ENCODE measurements around the gene CDH13.

Gene CDH13

GRCh38 chr16:83301971-83302370 lies 675.2 kb downstream of the CDH13 start:
- TF ChIP-seq ZNF274 (IDR thresholded peaks at IDR 0.05; ENCODE audit: low read depth, low read length), result no peak
- no peak overlapping the region for H3K4me3 ChIP-seq (ENCODE audit: low read length)

DNA sequence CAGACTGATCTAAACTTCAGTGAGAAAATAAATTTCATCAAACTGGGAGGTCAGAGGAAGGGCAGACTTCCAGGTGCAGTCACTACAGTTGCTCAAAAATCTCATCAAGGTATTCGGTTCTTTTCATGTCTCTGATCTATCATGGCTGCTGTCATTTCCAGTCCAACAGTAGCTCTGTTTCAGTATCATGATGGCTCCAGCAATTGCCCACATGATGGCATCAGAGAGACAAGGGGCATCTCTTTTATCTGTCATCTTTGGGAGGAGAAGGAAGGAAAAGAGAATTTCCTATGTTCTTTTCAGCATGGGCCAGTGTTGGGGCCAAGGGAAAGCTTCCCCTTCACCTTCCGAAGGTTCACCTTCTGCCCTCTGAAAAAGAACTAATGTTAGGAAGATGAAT lies 676.1 kb downstream of the CDH13 start:
- H3K4me3 ChIP-seq (ENCODE audit: low read length), result no peak overlapping the region
- no peak for TF ChIP-seq ZNF274 (IDR thresholded peaks at IDR 0.05; ENCODE audit: low read depth, low read length)

- no peak overlapping the region for H3K4me3 ChIP-seq (ENCODE audit: low read length)
- no peak for TF ChIP-seq ZNF274 (IDR thresholded peaks at IDR 0.05; ENCODE audit: low read depth, low read length)
These were observed 678.3 kb downstream of the CDH13 start for GRCh38 chr16:83305092-83305491.

- no peak for TF ChIP-seq ZNF274 (IDR thresholded peaks at IDR 0.05; ENCODE audit: low read depth, low read length)
- H3K4me3 ChIP-seq (ENCODE audit: low read length), result no peak overlapping the region
These were observed 680.3 kb downstream of the CDH13 start for GRCh38 chr16:83306961-83307593.

DNA sequence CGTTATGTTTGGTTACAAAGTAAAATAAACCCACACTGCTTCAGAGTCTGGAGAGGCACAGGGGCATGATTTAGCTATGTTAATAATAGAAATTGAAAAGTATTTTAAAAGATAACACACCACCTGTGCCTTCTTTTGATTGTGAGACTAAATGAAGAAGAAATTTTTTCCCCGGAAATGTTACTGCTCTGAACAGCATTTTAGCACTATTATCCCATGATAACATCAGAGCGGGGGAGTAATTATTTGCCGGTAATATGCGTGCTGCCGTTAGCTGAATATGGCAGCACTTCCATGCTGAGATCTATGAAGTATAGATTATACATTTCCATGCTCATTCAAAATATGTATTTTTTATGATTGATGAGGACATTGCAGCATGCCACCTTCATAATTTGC lies 680.8 kb downstream of the CDH13 start:
- TF ChIP-seq ZNF274 (IDR thresholded peaks at IDR 0.05; ENCODE audit: low read depth, low read length), result no peak
- H3K4me3 ChIP-seq (ENCODE audit: low read length), result no peak overlapping the region

DNA sequence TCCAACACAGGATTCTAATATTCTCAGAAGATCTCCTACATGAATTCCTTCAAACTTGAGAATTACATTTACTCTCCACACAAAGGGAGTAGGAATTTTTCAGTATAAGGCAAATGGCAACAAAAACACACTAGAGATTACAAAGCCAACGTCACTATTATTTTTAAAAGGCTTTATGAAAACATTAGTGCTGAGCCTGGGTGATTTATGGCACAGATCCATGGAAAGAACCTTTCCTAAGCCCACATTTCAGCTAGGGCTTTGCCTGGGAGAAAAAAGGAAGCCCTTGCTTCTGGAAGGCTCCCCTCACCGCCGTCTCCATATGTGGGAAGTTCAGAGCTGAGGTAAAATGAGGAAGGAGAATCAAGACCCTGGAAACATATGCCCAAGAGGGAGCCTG lies 681.6 kb downstream of the CDH13 start:
- TF ChIP-seq ZNF274 (IDR thresholded peaks at IDR 0.05; ENCODE audit: low read depth, low read length), result no peak
- H3K4me3 ChIP-seq (ENCODE audit: low read length), result no peak overlapping the region

DNA sequence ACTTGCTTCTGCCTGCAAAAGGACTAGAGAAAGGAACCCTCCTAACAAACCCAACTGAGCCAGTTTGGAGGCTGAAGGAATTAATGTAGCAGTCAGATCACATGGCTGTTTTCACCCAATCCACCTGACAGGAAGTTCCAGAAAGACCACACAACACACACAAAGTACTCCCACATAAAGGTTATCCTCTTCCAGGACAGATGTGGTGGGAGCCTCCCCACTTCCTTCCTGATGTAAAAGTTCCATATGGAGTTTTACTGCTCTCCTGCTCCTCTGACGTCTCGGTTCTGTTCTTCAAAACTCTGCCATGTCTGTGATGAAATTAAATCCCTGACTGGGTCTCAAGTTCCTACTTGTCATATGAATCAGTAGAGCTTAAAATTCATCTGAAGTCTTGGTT lies 684.0 kb downstream of the CDH13 start:
- TF ChIP-seq ZNF274 (IDR thresholded peaks at IDR 0.05; ENCODE audit: low read depth, low read length), result no peak
- H3K4me3 ChIP-seq (ENCODE audit: low read length), result no peak overlapping the region

GRCh38 chr16:83312015-83312717 lies 685.4 kb downstream of the CDH13 start:
- TF ChIP-seq ZNF274 (IDR thresholded peaks at IDR 0.05; ENCODE audit: low read depth, low read length), result no peak
- H3K4me3 ChIP-seq (ENCODE audit: low read length), result no peak overlapping the region

- no peak for TF ChIP-seq ZNF274 (IDR thresholded peaks at IDR 0.05; ENCODE audit: low read depth, low read length)
These were observed 686.0 kb downstream of the CDH13 start for GRCh38 chr16:83312718-83313245.

GRCh38 chr16:83315271-83315670 lies 688.5 kb downstream of the CDH13 start:
- TF ChIP-seq ZNF274 (IDR thresholded peaks at IDR 0.05; ENCODE audit: low read depth, low read length), result no peak
- H3K4me3 ChIP-seq (ENCODE audit: low read length), result no peak overlapping the region

More at GRCh38 chr16:83312718-83313245, 686.0 kb downstream of the CDH13 start:
- H3K4me3 ChIP-seq (ENCODE audit: low read length), result no peak overlapping the region

GRCh38 chr16:83316458-83316857 lies 689.7 kb downstream of the CDH13 start:
- no peak overlapping the region for H3K4me3 ChIP-seq (ENCODE audit: low read length)
- no peak for TF ChIP-seq ZNF274 (IDR thresholded peaks at IDR 0.05; ENCODE audit: low read depth, low read length)

DNA sequence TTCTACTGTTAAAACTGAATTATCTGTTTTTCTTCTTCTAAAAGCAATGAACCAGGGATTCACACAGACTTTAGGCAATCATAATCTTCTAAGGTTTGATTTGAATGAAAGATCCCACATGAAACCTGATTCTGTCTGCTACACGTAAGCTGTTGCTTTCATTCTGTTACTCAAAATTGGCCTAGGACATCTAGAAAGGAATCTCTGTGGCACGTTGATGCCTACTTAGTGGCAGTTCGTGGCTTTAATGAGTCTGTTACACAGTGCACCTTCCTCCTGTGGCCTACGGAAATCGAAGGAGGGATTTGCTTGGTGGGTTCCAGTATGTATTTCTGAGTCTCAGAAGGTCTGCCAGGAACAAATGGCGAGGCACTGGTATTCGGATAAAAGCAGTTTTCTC lies 691.6 kb downstream of the CDH13 start:
- TF ChIP-seq ZNF274 (IDR thresholded peaks at IDR 0.05; ENCODE audit: low read depth, low read length), result no peak

GRCh38 chr16:83328936-83329335 lies 702.2 kb downstream of the CDH13 start:
- no peak for TF ChIP-seq ZNF274 (IDR thresholded peaks at IDR 0.05; ENCODE audit: low read depth, low read length)
- H3K4me3 ChIP-seq (ENCODE audit: low read length), result no peak overlapping the region

More for the DNA sequence above, 691.6 kb downstream of the CDH13 start:
- no peak overlapping the region for H3K4me3 ChIP-seq (ENCODE audit: low read length)

- no peak for TF ChIP-seq ZNF274 (IDR thresholded peaks at IDR 0.05; ENCODE audit: low read depth, low read length)
These were observed 702.7 kb downstream of the CDH13 start for GRCh38 chr16:83329441-83329840.

DNA sequence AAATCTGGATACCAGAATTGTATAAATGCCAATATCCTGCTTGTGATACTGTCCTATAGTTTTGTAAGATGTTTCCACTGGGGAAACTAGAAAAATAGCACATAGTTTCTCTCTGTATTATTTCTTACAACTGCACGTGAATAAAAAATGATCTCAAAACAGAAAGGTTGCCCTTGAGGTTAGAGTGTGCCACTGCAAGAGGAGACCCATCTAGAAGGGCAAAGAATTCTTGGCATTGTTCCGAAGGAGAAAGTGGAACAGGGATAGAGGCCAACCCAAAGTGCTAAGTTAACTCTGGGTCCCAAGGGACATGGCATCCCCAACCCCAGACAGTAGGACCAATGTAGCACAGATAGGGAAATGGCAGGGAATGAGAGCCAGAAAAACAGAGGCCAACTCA lies 703.5 kb downstream of the CDH13 start:
- no peak for TF ChIP-seq ZNF274 (IDR thresholded peaks at IDR 0.05; ENCODE audit: low read depth, low read length)

More at GRCh38 chr16:83329441-83329840, 702.7 kb downstream of the CDH13 start:
- H3K4me3 ChIP-seq (ENCODE audit: low read length), result no peak overlapping the region

More for the DNA sequence above, 703.5 kb downstream of the CDH13 start:
- H3K4me3 ChIP-seq (ENCODE audit: low read length), result no peak overlapping the region
